ENCODE measurements around the gene GLOD5.
"Not testable (repeated sequence)": the region's sequence is repeated elsewhere in the genome, so short reads cannot be mapped to it uniquely, and the experiment has no call there.

Gene GLOD5

DNA sequence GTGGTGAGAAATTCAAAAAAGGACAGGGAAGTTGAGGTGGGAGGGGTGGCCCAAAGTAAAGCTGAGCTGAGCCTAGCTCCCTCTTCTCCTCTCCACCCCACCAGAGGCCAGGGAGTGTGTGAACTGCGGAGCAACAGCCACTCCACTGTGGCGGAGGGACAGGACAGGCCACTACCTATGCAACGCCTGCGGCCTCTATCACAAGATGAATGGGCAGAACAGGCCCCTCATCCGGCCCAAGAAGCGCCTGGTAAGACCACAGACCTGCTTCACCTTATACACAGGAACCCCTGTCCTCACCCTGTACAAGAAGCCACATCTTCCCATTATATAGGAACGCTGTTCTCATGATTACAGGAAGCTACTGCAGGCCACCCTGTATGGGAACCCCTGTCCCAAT is 30.7 kb downstream of the GLOD5 start:
- in situ Hi-C loops (cut with MboI; ENCODE audit: low sequenced_read_pairs), result no loop called here

DNA sequence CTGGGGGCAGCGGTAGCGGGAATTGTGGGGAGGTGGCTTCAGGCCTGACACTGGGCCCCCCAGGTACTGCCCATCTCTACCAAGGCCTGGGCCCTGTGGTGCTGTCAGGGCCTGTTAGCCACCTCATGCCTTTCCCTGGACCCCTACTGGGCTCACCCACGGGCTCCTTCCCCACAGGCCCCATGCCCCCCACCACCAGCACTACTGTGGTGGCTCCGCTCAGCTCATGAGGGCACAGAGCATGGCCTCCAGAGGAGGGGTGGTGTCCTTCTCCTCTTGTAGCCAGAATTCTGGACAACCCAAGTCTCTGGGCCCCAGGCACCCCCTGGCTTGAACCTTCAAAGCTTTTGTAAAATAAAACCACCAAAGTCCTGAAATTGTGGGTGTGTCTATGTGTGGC is 32.4 kb downstream of the GLOD5 start:
- in situ Hi-C loops (cut with MboI; ENCODE audit: low sequenced_read_pairs), result no loop called here

DNA sequence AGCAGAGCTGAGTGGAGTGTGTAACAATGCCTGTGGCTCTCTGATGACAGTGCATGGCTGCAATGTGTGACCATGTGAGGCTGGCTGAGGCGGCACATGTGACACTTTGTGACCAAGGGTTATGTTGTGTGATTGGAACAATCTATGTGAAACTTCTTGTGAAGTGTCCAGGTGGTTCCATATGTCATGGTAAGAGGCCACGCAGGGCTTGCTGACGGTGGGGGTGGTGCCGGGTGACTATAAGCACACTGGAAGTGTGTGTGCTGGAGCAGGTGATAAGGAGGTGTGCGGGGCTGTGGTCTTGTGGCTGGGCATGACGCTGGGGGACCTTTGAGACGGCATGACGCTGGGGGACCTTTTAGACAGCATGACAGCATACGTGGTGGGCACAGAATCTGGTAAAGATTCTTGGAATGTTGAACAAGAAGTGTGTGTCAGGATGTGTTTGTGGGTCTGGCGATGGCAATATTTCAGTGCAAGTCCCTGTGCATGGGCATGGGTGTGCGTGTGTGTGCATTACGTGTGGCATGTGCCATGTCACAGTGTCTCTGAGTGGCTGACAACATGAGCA is 32.9 kb downstream of the GLOD5 start:
- in situ Hi-C loops (cut with MboI; ENCODE audit: low sequenced_read_pairs), result no loop called here

DNA sequence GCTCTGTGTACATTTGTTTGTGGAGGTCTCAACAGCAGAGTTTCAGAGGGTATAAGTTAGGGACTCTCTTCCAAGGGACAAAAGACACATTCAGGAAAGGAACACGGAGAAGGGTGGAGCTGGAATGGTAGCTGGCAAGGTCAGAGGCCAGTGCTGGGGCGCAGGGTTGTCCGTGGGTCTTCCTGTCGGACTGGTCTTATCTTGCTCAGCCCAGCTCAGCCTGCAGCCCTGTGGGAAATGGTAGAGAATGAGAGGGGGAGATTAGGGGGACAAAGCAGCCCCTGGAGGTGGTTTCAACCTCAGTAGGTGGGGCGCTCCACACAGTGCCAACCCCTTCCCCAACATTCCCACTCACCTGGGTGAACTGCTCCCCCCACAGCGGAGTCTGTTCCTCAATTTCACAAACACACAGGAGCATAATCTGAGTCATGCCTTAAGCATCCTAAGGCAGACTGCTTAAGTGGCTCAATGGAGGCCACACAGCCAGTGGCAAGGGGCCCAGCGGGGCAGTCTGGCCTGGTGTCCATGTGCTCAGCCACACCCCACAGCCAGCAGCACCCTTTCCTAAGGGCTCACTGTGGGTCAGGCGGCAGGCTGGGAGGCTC is 33.5 kb downstream of the GLOD5 start:
- in situ Hi-C loops (cut with MboI; ENCODE audit: low sequenced_read_pairs), result no loop called here

DNA sequence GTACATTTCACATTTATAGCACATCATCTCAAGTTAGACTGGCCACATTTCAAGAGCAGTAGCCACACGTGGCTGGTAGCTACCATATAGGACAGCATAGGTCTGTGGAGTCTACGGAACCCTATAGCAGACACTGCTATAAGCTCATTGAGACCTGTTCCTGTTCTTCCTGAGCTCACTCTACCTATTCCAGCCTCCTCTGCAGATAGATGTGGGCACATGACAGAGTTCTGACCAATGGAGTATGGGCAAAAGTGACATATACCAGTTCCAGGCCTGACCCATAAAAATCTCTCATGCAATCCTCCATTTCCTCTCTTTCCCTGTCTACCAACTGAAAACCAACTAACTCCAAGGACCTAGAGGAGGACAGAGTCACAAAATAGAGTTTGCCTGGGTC is 36.8 kb downstream of the GLOD5 start:
- in situ Hi-C loops (cut with MboI; ENCODE audit: low sequenced_read_pairs), result no loop called here

DNA sequence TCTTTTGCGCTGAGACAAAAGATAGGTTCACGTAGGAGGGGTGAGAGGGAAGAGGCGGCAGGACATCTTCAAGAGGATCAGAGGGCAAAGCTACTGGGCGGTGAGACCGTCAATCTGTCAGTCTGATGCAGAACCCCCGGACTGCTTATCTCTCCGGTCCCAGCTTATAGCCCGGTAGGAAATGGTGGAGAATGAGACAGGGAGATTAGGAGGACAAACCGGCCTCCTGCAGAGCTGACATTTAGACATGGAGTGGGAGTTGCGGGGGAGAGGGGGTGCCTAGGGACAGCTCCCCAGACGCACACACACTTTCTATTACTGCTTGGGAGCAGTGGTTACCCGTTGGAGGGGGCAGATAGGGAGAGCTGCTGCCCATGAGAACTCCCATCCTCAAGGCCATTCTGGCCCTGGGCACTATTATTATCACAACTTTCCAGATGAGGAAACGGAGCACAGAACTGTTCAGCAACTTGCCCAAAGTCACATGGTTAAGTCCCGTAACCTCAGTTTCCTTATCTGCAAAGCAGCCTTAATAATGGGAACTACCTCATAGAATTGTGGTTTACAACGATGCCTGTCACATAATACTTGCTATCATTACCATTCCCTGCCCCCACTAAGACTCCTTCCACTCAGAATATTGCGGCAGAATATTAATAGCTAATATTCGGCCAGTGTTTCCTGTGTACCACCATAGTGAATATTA is 39.2 kb downstream of the GLOD5 start:
- in situ Hi-C loops (cut with MboI; ENCODE audit: low sequenced_read_pairs), result no loop called here

DNA sequence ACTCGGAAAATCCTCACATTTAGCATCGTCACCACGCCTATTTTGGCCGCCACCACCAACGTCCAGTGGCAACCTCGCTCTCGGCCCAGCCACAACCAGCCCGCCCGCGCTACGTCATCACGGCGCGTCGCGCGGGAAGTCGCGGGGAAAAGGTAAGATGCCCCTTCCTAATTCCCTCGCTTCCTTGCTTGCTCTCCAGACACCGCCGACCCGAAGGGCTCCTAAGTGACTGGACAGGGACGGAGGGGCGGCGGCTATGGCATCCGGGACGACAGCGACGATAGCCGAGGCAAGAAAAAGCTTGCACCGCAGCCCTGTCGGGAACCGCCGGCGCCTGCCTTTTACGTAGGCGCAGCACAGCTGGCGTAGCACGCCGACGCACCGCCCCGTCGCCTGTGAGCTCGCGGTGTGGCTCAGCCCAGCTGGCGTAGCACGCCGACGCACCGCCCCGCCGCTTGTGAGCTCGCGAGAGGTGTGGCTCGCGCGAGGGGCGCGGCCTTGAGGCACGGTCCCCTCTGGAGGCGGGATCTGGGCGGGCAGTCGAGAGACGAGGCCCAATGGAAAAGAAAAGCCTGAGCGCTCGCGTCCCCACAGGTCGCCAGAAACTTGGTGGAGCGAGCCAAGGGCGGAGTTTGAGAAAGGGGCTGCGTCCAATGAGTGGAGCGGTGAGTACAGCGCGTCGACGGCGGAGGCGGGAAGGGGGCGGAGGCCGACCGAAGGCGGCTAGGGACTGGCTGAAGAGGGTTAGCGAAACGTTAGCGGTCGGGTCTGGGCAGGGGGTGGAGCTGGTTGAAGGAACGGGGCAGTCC is 39.9 kb downstream of the GLOD5 start, which contains the start of gene HDAC6:
HDAC6 (plus strand) TSS at position 788 of the 809 bp plus-strand sequence. CDS start 626 bp downstream, outside the sequence.
- in situ Hi-C loops (cut with MboI; ENCODE audit: low sequenced_read_pairs), result no loop called here

DNA sequence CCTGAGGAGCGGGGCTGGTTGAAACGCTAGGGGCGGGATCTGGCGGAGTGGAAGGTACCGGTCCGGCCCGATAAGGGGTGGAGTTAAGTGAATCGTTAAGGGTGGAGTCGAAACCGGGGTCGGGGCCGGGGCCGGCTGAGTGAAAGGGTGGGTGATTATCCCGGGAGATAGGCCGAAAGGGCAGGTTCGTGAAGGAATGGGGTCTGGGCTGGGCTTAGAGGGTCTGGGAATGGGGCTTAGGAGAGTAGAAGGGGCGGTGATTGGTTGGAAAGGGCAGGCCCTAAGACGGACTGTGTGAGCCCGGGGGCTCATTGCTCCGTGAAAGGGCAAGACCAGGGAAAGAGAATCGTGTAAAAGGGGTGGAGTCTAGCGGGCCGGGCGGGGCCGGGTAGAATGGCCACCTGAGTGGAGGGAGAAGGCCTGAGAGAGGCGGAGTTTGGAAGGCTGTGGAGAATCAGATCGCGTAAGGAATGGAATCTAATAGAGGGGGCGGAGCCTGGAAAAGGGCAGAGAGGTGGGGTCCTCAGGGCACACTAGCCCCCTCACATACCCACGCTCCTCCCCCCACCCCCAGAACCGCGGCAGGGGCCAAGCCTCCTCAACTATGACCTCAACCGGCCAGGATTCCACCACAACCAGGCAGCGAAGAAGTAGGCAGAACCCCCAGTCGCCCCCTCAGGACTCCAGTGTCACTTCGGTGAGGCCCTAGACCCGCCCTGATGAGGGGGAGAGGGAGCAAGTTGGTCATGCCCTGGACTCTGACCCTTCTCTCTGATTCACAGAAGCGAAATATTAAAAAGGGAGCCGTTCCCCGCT is 40.8 kb downstream of the GLOD5 start:
- in situ Hi-C loops (cut with MboI; ENCODE audit: low sequenced_read_pairs), result no loop called here

DNA sequence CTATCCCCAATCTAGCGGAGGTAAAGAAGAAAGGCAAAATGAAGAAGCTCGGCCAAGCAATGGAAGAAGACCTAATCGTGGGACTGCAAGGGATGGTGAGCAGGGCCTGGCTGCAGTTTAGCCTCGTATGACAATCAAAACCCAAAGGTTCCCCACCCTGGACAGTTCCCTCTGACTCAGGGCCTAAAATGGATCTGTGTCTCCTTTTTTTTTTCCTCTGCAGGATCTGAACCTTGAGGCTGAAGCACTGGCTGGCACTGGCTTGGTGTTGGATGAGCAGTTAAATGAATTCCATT is 41.3 kb downstream of the GLOD5 start:
- in situ Hi-C loops (cut with MboI; ENCODE audit: low sequenced_read_pairs), result no loop called here

DNA sequence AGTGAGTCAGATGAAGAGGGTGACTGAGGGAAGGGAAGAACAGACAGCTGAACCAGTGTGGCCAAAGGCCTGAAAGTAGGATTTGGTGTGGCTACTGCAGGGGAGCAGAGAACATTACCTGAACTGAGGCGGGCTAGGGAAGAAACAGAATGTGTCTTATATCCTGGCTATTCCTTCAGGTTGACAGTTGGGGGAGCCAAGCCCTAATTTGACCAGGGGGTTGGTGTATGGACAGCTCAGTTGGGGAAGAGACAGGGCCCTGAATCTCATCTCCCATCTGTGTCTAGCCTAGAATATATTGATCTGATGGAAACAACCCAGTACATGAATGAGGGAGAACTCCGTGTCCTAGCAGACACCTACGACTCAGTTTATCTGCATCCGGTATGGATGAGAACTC is 44.5 kb downstream of the GLOD5 start:
- in situ Hi-C loops (cut with MboI; ENCODE audit: low sequenced_read_pairs), result no loop called here

DNA sequence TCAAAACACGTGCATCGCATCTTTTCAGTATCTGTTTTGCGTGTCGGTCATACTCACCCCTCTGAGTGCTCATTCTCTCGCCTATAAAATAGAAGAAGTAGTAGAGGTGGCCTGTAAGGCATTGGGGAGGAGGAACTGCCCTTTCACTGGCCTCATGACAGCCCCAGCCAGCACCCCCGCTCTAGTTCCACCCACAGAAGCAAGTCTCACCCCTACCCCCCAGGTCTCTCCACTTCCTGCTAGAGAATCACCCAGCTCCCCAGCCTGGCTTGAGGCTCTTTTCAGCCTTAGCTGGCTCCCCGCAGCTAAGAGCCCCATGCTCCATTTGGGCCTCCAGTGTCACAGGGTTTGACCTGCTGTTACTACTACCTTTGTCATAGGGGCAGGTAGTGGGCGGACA is 52.1 kb downstream of the GLOD5 start:
- in situ Hi-C loops (cut with MboI; ENCODE audit: low sequenced_read_pairs), result no loop called here

DNA sequence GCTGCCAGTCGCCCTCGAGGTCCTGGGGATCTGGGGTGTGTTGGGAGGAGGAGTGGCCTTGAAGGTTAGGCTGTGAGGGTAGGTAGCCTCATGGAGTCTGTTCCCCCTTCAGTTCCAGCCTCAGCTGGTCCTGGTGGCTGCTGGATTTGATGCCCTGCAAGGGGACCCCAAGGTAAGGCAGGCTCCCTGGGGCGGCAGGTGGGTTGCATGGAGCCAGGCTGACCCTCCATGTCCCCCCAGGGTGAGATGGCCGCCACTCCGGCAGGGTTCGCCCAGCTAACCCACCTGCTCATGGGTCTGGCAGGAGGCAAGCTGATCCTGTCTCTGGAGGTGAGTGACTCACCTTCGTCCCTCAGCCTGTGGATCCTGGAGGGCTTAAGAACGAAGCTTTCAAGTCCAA is 53.2 kb downstream of the GLOD5 start:
- in situ Hi-C loops (cut with MboI; ENCODE audit: low sequenced_read_pairs), result no loop called here

DNA sequence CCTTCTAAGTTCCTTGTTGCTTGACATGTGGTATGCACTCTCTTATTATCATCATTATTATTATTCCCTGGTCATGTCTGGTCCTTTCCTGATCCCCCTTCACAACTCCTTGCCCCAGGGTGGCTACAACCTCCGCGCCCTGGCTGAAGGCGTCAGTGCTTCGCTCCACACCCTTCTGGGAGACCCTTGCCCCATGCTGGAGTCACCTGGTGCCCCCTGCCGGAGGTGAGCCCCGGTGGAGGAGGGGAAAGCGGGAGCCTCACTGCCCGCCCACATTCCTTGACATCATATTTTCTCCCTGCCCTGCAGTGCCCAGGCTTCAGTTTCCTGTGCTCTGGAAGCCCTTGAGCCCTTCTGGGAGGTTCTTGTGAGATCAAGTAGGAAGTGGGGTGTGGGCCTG is 53.7 kb downstream of the GLOD5 start:
- in situ Hi-C loops (cut with MboI; ENCODE audit: low sequenced_read_pairs), result no loop called here

DNA sequence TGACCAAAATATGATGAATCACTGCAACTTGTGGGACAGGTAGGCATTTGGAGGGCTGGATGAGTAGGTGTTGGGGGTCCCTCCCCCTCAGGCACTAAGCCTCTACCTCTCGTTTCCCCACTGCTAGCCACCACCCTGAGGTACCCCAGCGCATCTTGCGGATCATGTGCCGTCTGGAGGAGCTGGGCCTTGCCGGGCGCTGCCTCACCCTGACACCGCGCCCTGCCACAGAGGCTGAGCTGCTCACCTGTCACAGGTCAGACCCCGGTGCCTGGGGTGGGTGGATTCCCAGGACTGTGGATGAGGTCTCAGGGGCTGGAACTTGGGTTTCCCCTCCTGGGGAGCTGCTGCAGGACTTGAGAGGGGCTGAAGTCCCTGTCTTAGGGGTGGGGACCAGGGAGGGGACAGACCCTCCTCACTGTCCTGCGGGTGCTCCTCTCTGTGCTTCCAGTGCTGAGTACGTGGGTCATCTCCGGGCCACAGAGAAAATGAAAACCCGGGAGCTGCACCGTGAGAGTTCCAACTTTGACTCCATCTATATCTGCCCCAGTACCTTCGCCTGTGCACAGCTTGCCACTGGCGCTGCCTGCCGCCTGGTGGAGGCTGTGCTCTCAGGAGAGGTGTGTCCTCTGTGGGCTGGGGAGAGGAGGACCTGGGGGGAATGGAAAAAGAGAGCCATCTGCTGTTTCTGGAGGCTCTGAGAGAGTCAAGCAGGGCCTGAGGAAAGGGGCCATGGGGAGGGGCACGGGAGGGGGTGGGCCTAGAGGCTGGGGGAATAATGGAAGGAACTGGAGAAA is 54.7 kb downstream of the GLOD5 start:
- in situ Hi-C loops (cut with MboI; ENCODE audit: low sequenced_read_pairs), result no loop called here

DNA sequence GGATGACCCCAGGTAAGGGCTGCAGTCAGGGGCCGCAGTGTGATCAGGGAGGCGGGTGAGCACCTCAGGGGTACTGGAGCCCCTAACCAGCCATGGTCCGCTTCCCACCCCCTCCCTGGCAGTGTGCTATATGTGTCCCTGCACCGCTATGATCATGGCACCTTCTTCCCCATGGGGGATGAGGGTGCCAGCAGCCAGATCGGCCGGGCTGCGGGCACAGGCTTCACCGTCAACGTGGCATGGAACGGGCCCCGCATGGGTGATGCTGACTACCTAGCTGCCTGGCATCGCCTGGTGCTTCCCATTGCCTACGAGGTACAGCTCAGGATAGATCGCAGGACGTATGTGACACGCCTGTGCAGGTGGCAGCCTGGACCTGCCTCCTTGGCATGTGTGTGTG is 56.6 kb downstream of the GLOD5 start:
- in situ Hi-C loops (cut with MboI; ENCODE audit: low sequenced_read_pairs), result no loop called here

DNA sequence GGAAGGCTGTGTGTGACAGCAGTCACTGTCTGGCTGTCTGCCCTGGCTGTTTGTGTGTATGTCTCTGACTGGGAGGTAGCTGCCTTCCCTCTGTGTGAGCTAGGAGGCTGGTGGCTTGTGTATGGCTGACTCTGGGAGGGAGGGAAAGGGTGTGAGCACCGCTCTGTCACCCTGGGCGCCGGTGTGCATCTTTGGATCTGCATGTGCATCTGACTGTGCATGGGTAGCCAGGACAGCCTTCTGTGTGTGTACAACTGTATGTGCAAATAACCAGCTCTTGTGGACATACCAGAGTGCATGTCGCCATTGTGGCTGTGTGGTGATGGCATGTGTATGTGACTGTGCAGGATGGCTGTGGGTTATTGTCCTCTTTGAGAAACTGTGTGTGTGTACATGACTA is 57.3 kb downstream of the GLOD5 start:
- in situ Hi-C loops (cut with MboI; ENCODE audit: low sequenced_read_pairs), result no loop called here

DNA sequence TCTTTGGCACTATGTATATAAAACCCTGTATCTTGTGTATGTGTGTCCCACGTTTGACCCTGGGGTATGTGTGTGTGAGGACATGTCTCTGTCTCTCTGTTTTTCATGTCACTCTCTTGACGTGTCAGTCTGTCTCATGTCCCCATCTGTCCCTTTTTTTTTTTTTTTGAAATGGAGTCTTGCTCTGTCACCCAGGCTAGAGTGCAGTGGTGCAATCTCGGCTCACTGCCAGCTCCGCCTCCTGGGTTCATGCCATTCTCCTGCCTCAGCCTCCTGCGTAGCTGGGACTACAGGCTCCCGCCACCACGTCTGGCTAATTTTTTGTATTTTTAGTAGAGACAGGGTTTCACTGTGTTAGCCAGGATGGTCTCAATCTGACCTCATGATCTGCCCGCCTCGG is 57.8 kb downstream of the GLOD5 start:
- in situ Hi-C loops (cut with MboI; ENCODE audit: low sequenced_read_pairs), result not testable (repeated sequence)

DNA sequence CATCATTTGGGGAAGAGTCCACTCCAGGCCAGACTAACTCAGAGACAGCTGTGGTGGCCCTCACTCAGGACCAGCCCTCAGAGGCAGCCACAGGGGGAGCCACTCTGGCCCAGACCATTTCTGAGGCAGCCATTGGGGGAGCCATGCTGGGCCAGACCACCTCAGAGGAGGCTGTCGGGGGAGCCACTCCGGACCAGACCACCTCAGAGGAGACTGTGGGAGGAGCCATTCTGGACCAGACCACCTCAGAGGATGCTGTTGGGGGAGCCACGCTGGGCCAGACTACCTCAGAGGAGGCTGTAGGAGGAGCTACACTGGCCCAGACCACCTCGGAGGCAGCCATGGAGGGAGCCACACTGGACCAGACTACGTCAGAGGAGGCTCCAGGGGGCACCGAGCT is 61.5 kb downstream of the GLOD5 start:
- in situ Hi-C loops (cut with MboI; ENCODE audit: low sequenced_read_pairs), result no loop called here

Measured in HL-60/S4 treated with retinoic acid at 250 ng/mL for 4 days and 3 days (cell line).